Measurements from ENCODE around the gene MCHR1. TPM values are rescaled to one million over a fixed set of nuclear protein-coding genes. Genes with fewer than 3 reads are reported as not detected.

The MCHR1 gene
- total RNA-seq, 1 experiment from 2014 or later, result not detected

GRCh38 chr22:40723396-40723933 is 44.2 kb downstream of the MCHR1 start:
- DNase-seq (ENCODE audit: low spot score), result no peak

- no peak for DNase-seq (ENCODE audit: low spot score)
Observed at GRCh38 chr22:40726514-40726913, 47.2 kb downstream of the MCHR1 start.

- DNase-seq (ENCODE audit: low spot score), result no peak
Observed at GRCh38 chr22:40727070-40727963, 48.0 kb downstream of the MCHR1 start.

- DNase-seq (ENCODE audit: low spot score), result no peak
Observed at GRCh38 chr22:40727964-40728615, 48.8 kb downstream of the MCHR1 start.

- no peak for DNase-seq (ENCODE audit: low spot score)
Observed at GRCh38 chr22:40728731-40729189, 49.5 kb downstream of the MCHR1 start.

GRCh38 chr22:40729284-40729683 is 50.0 kb downstream of the MCHR1 start:
- DNase-seq (ENCODE audit: low spot score), result no peak

Other genes starting within 250 kb of the MCHR1 start
- 23.6 and 26.1 TPM in 2 replicates for gene MRTFA, start 42.8 kb upstream of the MCHR1 start, total RNA-seq (2014; rRNA removed; shearing (Covaris generic))
- gene SLC25A17, start 139.9 kb downstream of the MCHR1 start, total RNA-seq (2014; rRNA removed; shearing (Covaris generic)), result 13.4 and 14.0 TPM in 2 replicates
- 67.2 and 92.5 TPM in 2 replicates for gene ST13, start 177.2 kb downstream of the MCHR1 start, total RNA-seq (2014; rRNA removed; shearing (Covaris generic))
- 5.8 and 6.5 TPM in 2 replicates for gene XPNPEP3, start 177.7 kb downstream of the MCHR1 start, total RNA-seq (2014; rRNA removed; shearing (Covaris generic))
- not detected in 2 replicates for gene DNAJB7, start 182.6 kb downstream of the MCHR1 start, total RNA-seq (2014; rRNA removed; shearing (Covaris generic))

Data from HT-29 (cell line).